ENCODE data around the gene ADAMTSL3.

ADAMTSL3 gene

GRCh38 chr15:83810110-83810509 lies 156.2 kb downstream of the ADAMTSL3 start:
- H3K27ac ChIP-seq = no peak overlapping the region
- no peak for TF ChIP-seq CTCF (conservative IDR thresholded peaks at IDR 0.05)

DNA sequence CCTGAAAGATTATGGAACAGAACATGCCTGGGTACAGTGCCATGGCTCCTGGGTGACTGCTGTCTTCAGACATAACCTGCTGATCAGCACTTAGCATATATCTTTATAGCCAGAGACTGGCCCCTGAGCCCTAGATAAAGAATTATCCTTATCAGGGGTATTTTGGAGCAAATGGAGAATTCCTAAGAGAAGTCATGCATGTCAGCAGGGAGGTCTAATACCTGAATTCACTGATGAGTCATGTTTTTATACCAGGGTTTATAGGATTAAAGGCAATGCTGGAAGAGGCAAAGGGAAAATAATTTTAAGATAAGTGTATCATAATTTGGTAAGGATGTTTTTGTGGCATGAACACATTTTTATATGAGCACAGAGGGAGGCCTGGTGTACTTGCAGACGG lies 159.8 kb downstream of the ADAMTSL3 start:
- no peak for TF ChIP-seq CTCF (conservative IDR thresholded peaks at IDR 0.05)
- no peak overlapping the region for H3K27ac ChIP-seq

GRCh38 chr15:83815506-83815905 lies 161.6 kb downstream of the ADAMTSL3 start:
- no peak overlapping the region for H3K27ac ChIP-seq
- TF ChIP-seq CTCF (conservative IDR thresholded peaks at IDR 0.05) = no peak

GRCh38 chr15:83816124-83816883 lies 162.4 kb downstream of the ADAMTSL3 start:
- no peak for TF ChIP-seq CTCF (conservative IDR thresholded peaks at IDR 0.05)
- no peak overlapping the region for H3K27ac ChIP-seq

DNA sequence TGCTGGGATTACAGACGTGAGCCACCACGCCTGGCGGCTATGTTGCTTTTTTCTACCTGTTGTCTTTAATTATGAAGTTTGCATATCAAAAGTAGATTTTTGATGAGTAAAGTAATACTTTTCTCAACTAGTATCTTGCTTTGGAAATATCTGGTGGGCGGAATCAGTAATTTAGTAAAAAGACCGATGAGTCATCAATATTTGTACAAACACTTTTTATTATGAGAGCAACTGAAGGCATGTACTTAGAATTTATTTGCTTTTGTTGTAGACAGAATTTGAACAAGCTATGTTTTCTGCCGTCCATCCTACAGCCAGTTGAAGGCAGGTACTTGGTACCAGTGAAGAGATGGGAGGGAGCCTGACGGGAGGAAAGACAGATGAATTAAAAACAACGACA lies 164.7 kb downstream of the ADAMTSL3 start:
- no peak for TF ChIP-seq CTCF (conservative IDR thresholded peaks at IDR 0.05)
- H3K27ac ChIP-seq = no peak overlapping the region

- no peak overlapping the region for H3K27ac ChIP-seq
- no peak for TF ChIP-seq CTCF (conservative IDR thresholded peaks at IDR 0.05)
These were observed 176.5 kb downstream of the ADAMTSL3 start for GRCh38 chr15:83830381-83830780.

DNA sequence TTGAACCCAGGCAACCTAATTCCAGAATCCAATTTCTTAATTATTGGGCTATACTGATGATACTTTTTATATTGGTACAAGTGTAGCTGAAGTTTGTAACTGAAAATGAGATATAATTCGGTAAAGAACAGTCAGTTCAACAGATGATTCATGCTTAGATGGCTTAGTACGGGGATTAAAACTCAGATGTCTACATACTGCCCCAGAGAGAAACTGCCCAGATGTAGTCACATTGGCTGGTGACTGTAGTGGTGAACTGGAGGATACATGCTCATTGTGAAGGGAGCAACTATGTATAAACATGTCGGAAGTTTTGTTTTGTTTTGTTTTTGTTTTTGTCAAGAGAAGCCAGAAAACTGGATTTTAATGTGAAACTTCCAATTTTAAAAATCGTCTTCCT lies 179.6 kb downstream of the ADAMTSL3 start:
- no peak for TF ChIP-seq CTCF (conservative IDR thresholded peaks at IDR 0.05)
- H3K27ac ChIP-seq = no peak overlapping the region
